Measurements from ENCODE around the gene PPP1R1B.

PPP1R1B gene

DNA sequence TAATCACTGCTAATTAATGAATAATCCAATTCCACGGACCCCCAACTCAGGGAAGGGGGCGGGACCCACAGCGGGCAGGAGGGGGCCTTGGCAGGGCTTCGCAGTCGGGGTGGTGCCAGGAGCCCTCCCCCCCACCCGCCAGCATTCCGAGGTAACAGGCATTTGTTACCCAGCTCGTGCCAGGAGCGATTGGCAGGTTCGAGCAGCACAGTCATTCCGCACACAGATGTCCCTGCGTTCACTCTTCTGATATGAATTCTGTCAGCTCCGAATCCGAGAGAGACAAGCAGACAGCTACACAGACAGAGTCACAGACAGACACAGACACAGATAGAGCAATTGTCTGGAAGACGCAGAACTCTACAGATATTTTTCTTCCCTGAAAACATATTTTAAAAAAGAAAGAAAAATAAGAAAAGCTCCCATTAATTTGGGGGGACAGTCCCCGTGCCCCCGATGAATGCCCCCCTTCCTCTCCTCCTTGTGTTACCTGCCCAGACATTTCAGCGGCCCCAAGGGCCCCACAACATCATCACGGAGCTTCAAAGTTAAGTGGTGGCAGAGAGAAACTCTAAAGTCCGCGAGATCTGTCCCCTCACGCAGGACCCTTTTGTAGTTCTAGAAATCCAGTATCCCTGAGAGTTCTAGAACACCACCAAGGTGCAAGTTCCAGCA, 29.2 kb upstream of the PPP1R1B start:
- H3K4me3 ChIP-seq (ENCODE audit: low read depth, low read length): no peak overlapping the region
- TF ChIP-seq, protein P1, sequence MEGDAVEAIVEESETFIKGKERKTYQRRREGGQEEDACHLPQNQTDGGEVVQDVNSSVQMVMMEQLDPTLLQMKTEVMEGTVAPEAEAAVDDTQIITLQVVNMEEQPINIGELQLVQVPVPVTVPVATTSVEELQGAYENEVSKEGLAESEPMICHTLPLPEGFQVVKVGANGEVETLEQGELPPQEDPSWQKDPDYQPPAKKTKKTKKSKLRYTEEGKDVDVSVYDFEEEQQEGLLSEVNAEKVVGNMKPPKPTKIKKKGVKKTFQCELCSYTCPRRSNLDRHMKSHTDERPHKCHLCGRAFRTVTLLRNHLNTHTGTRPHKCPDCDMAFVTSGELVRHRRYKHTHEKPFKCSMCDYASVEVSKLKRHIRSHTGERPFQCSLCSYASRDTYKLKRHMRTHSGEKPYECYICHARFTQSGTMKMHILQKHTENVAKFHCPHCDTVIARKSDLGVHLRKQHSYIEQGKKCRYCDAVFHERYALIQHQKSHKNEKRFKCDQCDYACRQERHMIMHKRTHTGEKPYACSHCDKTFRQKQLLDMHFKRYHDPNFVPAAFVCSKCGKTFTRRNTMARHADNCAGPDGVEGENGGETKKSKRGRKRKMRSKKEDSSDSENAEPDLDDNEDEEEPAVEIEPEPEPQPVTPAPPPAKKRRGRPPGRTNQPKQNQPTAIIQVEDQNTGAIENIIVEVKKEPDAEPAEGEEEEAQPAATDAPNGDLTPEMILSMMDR (IDR thresholded peaks at IDR 0.05): no peak
- no peak overlapping the region for H2AFZ ChIP-seq
- H3K4me2 ChIP-seq (ENCODE audit: low read length): no peak overlapping the region
- H3K36me3 ChIP-seq (ENCODE audit: control insufficient read depth, insufficient read depth, low read length): no peaks in the 10 kb centered on the region
- H3K9me3 ChIP-seq (ENCODE audit: control insufficient read depth, low read length): no peaks in the 10 kb centered on the region
- H3K79me2 ChIP-seq: no peaks in the 10 kb centered on the region
- peaks cover 4% of the 10 kb centered on the region for H3K4me1 ChIP-seq
- H3K27ac ChIP-seq: no peak overlapping the region
- H3K9ac ChIP-seq: no peak overlapping the region
- H3K27me3 ChIP-seq (ENCODE audit: control insufficient read depth, insufficient read depth, low read length): peaks cover 35% of the 10 kb centered on the region

DNA sequence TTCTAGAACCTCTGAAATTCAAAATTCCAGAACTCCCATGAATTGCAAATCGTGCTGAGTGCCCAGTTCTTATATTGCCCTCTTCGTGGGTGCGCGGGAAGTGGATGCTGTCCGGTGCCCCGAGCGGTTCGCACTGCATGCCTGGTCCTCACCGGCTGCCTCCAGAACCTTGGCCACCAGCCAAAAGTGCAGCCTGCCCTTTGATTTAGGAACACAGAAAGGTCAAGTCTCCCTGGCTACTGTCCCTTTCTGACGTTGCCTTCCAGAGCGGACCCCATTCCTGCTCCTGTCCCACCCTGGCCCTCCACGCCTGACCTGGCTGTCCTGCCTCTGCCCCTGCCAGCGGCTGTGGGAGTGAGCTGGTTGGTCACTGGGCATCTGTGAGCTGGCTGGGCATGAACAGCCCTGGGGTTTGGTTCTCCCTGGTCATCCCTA, 28.7 kb upstream of the PPP1R1B start:
- Histone ChIP-seq H3K36me3 (ENCODE audit: control insufficient read depth, insufficient read depth, low read length) (no peaks in the 10 kb centered on the region), H3K27me3 (ENCODE audit: control insufficient read depth, insufficient read depth, low read length) (peaks cover 38% of the 10 kb centered on the region), H3K27ac (no peak overlapping the region), H3K9me3 (ENCODE audit: control insufficient read depth, low read length) (no peaks in the 10 kb centered on the region), H3K79me2 (no peaks in the 10 kb centered on the region), H2AFZ (no peak overlapping the region), H3K9ac (no peak overlapping the region), H3K4me1 (peaks cover 4% of the 10 kb centered on the region), H3K4me2 (ENCODE audit: low read length) (no peak overlapping the region), H3K4me3 (ENCODE audit: low read depth, low read length) (no peak overlapping the region)
- TF ChIP-seq, protein P1 (IDR thresholded peaks at IDR 0.05): no peak

DNA sequence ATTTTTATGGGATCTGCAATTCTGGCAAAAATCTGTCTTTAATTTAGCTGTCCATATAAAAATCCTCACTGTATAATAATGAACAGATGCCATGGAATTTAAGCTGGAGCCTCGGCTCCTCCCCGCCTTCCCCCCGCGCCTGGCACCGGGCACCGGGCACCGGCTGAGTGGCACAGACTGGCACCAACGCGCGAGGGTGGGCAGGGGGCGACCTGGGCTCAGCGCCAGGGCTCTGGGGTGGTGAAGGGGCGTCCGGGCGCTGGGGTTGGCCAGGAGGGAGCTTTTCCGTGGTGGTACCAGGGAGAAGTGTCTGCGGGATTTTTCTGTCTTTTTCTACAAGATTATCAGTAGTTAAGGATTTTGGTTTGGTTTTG, 28.1 kb upstream of the PPP1R1B start:
- Histone ChIP-seq H3K9ac (no peak overlapping the region), H3K4me2 (ENCODE audit: low read length) (peak overlapping the region; percentile 44), H3K27me3 (ENCODE audit: control insufficient read depth, insufficient read depth, low read length) (peaks cover 38% of the 10 kb centered on the region), H3K79me2 (no peaks in the 10 kb centered on the region), H2AFZ (no peak overlapping the region), H3K36me3 (ENCODE audit: control insufficient read depth, insufficient read depth, low read length) (no peaks in the 10 kb centered on the region), H3K9me3 (ENCODE audit: control insufficient read depth, low read length) (no peaks in the 10 kb centered on the region), H3K4me3 (ENCODE audit: low read depth, low read length) (no peak overlapping the region), H3K27ac (no peak overlapping the region), H3K4me1 (peaks cover 4% of the 10 kb centered on the region)
- TF ChIP-seq, protein P1 (IDR thresholded peaks at IDR 0.05): no peak

DNA sequence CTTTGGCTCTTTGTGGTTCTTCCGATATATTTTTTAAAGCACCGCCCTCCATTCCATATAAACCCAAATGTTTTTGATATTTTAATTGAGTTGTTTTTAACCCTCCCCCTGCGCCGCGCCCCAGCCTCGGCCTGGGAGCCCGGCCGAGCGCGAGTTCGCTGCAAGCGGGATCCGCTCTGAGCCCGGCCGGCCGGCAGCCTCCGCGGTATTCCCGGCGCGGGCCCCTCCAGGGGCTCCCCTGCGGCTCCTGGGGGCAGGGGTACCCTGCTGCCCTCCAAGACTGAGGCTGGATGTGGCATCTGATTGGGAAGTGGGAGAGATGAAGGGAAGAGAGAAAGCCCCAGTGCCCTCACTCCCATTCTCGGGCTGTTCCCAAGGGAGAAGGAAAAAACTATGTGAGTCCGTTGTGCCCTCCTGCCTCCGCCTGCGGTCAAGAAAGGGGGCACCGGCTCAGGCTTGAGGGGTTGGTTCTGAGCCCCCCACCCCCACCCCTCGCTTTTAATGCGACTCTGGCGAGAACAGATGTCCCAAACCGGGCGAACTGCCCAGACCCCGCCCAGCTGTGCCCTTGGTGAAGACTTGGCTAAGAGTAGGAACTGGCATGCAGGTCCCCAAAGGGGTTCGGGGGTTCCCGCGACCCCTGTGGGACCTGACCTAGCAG, 27.6 kb upstream of the PPP1R1B start:
- H3K4me3 ChIP-seq (ENCODE audit: low read depth, low read length): no peak overlapping the region

More for the DNA sequence above, 27.6 kb upstream of the PPP1R1B start:
- Histone ChIP-seq H3K27ac (no peak overlapping the region), H3K27me3 (ENCODE audit: control insufficient read depth, insufficient read depth, low read length) (peaks cover 41% of the 10 kb centered on the region), H3K4me1 (peaks cover 4% of the 10 kb centered on the region), H3K36me3 (ENCODE audit: control insufficient read depth, insufficient read depth, low read length) (no peaks in the 10 kb centered on the region), H3K9me3 (ENCODE audit: control insufficient read depth, low read length) (no peaks in the 10 kb centered on the region), H2AFZ (no peak overlapping the region), H3K4me2 (ENCODE audit: low read length) (peak overlapping the region; percentile 44), H3K79me2 (no peaks in the 10 kb centered on the region), H3K9ac (no peak overlapping the region)
- TF ChIP-seq, protein P1 (IDR thresholded peaks at IDR 0.05): no peak

Data from parathyroid adenoma (tissue), 2 donors.